ENCODE data around the gene ANLN.

DNA sequence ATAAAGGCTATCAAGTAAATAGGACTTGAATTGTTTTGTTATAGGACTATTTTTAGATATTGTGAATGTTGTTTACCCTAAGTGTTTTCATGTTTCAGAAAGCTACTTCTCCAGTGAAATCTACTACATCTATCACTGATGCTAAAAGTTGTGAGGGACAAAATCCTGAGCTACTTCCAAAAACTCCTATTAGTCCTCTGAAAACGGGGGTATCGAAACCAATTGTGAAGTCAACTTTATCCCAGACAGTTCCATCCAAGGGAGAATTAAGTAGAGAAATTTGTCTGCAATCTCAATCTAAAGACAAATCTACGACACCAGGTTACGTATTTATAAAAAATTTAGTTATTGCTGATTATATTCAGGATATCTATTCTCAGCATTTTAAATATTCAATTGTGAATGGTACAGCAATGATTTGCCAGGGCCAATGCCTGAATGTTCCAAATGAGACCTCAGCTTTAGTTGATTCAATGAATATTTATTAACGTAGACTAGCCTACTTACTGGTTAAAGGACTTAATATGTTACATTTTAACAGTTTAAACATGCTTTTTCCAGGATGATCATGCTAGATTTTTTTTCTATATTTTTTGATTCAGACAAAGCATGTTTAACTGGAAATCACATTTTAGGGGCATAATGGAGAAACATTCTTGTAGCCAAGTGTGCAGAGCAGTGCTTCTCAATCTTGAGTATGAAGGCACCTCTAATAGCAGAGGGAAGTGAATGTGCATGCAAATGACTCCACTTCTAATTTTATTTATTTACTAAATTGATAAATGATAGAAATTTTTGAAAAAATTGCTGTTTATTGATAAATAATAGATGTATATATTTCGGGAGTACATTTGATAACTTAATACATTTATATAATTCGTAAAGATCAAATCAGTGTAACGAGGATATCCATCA is 18.2 kb downstream of the ANLN start:
- TF ChIP-seq POLR2A (IDR thresholded peaks at IDR 0.05; ENCODE audit: low read depth, low read length), result no peak
- TF ChIP-seq POLR2AphosphoS5 (IDR thresholded peaks at IDR 0.05; ENCODE audit: low read depth, low read length), result no peak
